Ovary (tissue), 9 donors: ENCODE results near the gene PDF. TPM values are rescaled to one million over a fixed set of nuclear protein-coding genes. Genes with fewer than 3 reads are reported as not detected.

Source experiments
- DNase-seq, 5 donors: peaks; one replicate each; pipeline ENCODE4 v3.0.0-alpha.2; 2019 to 2020
- H3K27ac ChIP-seq, 2 donors: fragments of 200-600 bp; one replicate each; pipeline versions ENCODE4 v1.5.1 to v1.8.0; 2019 to 2022
- H3K27me3 ChIP-seq: fragments of 200-600 bp; one replicate; pipeline ENCODE4 v1.8.0; 2022
- H3K36me3 ChIP-seq: fragments of 200-600 bp; sonication (generic); one replicate; pipeline ENCODE4 v1.5.1; 2019
- H3K4me1 ChIP-seq: one replicate; pipeline ENCODE4 v1.8.1; 2013; ENCODE audit warnings: mild to moderate bottlenecking, moderate library complexity; ENCODE audit not compliant: insufficient read depth
- H3K4me3 ChIP-seq: fragments of 200-600 bp; sonication (generic); one replicate; pipeline ENCODE4 v1.5.1; 2017
- H3K9me3 ChIP-seq, 2 donors: fragments of 200-600 bp in 1 of 2; sonication (generic) in 1 of 2; one replicate each; pipeline versions ENCODE4 v1.5.1 to v1.8.1; 2013 to 2019; ENCODE audit warnings: mild to moderate bottlenecking in 1 of 2, moderate library complexity in 1 of 2
- EP300 ChIP-seq: sonication (generic); formaldehyde crosslinking; IDR thresholded peaks from one replicate; pipeline ENCODE4 v1.6.1; 2017; ENCODE audit warnings: antibody characterized with exemption
- POLR2A ChIP-seq: fragments of 450-650 bp; IDR thresholded peaks from one replicate; pipeline ENCODE4 v1.6.1; 2017; ENCODE audit warnings: antibody characterized with exemption, mild to moderate bottlenecking, moderate library complexity
- WGBS, 3 donors: extraction: QIAGEN DNeasy Blood & Tissue Kit in 1 of 3; methylation state at CpG; one replicate each; pipeline versions ENCODE4 v1.1.5 to v1.1.7; 2013 to 2017; 5-methylcytosine and 5-hydroxymethylcytosine counted together
- intact Hi-C, 4 donors: fragments of 100-400 bp; cut with DNase I; formaldehyde crosslinking; loops; one replicate each; pipeline versions ENCODE4 v1.11.0 to v1.15.1; 2022 to 2023
- polyA plus RNA-seq, 2 donors: library from polyadenylated mRNA; stranded (reverse); fragments of 200-250 nt in 1 of 2; fragments of 350-450 nt in 1 of 2; fragmentation: Illumina TruSeq in 1 of 2; extraction: RNeasy Lipid Tissue Mini Kit (QIAGEN cat#74804) in 1 of 2; gene quantifications; one replicate each; pipeline ENCODE4 v1.2.3, GENCODE V29; 2013 to 2014
- total RNA-seq, 7 donors: library from RNA; depleted of rRNA in 2 of 7; stranded (reverse); fragments of >200 nt in 2 of 7; fragmentation: NEBNext Ultra II Directional in 3 of 7; extraction: Animal tissue kit (Norgen Biotek cat#: 25700) in 3 of 7; gene quantifications; one replicate each; pipeline versions ENCODE4 v1.1.0 to v1.2.4, GENCODE V29; 2016 to 2023
- TF ChIP-seq, protein P1 (sequence below), 3 donors: fragments of 450-650 bp in 2 of 3; fragments of 200-600 bp in 1 of 3; IDR thresholded peaks; one replicate each; pipeline versions ENCODE4 v1.5.1 to v1.8.0; 2016 to 2022; ENCODE audit warnings: antibody characterized with exemption in 3 of 3, mild to moderate bottlenecking in 1 of 3
- donor health status: DM: no; HTN: no; CAD: no; lungs with moderate emphysema.
- donor health status: DM: no; HTN: no; CAD: no.
- donor health status: Bipolar disorder and iron deficiency.
- donor health status: DM: yes; HTN: yes; CAD: no.
- donor health status: DM: no; HTN: no; CAD: no.
- donor health status: DM: yes; HTN: yes; CAD: no.

The PDF gene
- total and polyA plus RNA-seq, 9 donors, result 2.4 to 14.3 (median 10.4) TPM; not detected in 1

DNA sequence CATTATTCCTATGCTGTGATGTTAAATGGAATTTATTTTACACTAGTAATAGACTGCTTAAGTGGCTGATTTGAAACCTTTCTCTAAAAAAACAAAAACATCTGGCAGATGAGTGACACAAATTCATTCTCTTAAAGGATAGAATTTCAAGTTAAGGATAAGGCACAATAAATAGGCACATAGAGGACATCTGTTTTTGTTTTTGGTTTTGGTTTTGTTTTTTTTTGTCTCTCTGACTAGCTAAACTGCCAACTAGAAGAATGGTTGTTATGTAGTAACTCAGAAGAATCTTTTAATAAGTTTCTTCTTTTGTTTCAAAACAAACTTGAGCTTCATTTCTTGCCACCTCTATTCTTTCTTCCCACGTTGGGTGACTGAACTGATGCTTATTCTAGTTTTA, 24.4 kb downstream of the PDF start:
- Histone ChIP-seq H3K4me1 (no peaks in the 10 kb centered on the region), H3K4me3 (no peak overlapping the region), H3K9me3 (no peaks in the 10 kb centered on the region), H3K27me3 (no peaks in the 10 kb centered on the region), H3K36me3 (no peaks in the 10 kb centered on the region), H3K27ac (no peak overlapping the region)
- intact Hi-C loops, result no loop called here
- WGBS, 3 donors, result 33 to 70% (median 57%) methylated on average over 1 of the region's 1 CpG
- TF ChIP-seq EP300 (no peak), POLR2A (no peak)
- TF ChIP-seq, protein P1, sequence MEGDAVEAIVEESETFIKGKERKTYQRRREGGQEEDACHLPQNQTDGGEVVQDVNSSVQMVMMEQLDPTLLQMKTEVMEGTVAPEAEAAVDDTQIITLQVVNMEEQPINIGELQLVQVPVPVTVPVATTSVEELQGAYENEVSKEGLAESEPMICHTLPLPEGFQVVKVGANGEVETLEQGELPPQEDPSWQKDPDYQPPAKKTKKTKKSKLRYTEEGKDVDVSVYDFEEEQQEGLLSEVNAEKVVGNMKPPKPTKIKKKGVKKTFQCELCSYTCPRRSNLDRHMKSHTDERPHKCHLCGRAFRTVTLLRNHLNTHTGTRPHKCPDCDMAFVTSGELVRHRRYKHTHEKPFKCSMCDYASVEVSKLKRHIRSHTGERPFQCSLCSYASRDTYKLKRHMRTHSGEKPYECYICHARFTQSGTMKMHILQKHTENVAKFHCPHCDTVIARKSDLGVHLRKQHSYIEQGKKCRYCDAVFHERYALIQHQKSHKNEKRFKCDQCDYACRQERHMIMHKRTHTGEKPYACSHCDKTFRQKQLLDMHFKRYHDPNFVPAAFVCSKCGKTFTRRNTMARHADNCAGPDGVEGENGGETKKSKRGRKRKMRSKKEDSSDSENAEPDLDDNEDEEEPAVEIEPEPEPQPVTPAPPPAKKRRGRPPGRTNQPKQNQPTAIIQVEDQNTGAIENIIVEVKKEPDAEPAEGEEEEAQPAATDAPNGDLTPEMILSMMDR (IDR thresholded peaks at IDR 0.05), result no peak
- DNase-seq, result no peak

DNA sequence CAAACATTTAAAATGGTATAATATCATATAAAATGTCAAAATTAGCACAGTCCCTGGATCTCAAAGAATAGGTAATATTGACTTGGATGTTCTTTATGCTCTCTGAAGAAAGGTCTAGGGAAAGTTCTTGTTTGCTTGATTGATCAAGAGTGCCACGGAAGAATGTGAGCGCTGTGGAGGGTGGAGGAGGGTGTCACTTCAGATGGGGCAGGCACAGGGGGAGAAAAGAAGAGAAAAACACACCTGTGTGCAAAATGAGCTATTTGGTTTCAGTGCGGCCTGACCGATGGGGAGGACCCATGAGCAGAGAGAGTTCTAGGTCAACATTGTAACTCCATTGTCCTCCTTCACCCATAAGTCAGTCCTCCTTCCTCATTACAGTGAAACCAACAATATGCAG, 28.1 kb downstream of the PDF start:
- H3K9me3 ChIP-seq, result no peaks in the 10 kb centered on the region
- H3K4me1 ChIP-seq, result no peaks in the 10 kb centered on the region
- intact Hi-C loops, result no loop called here
- H3K27ac ChIP-seq, result no peak overlapping the region
- no peak for DNase-seq
- WGBS, 3 donors, result 93 to 95% (median 95%) methylated on average over 4 of the region's 4 CpGs
- H3K27me3 ChIP-seq, result no peaks in the 10 kb centered on the region
- TF ChIP-seq, protein P1 (IDR thresholded peaks at IDR 0.05), result no peak
- TF ChIP-seq EP300, result no peak
- TF ChIP-seq POLR2A, result no peak
- no peak overlapping the region for H3K4me3 ChIP-seq
- no peaks in the 10 kb centered on the region for H3K36me3 ChIP-seq

DNA sequence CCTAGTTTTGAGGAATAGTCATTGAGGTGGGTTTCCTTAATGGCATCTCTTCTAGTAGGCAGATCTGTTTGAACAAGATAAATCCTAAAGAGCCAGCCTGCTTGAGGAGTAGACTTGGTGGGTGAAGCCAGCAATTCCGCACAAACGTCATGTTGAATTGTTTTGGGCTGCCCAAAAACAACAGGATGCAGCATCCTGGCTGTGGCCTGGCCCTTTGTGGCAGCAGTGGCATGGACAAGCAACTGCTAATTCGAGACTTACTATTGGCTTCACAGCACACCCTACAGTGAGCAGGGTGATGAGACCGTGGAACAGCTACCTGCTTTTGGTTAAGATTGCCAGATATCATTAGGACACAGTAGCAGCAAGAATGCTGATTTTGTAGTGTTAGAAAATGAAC, 28.5 kb downstream of the PDF start:
- Histone ChIP-seq H3K27ac (no peak overlapping the region), H3K27me3 (no peaks in the 10 kb centered on the region), H3K9me3 (no peaks in the 10 kb centered on the region), H3K4me1 (no peaks in the 10 kb centered on the region), H3K36me3 (no peaks in the 10 kb centered on the region), H3K4me3 (no peak overlapping the region)
- no peak for TF ChIP-seq EP300
- TF ChIP-seq, protein P1 (IDR thresholded peaks at IDR 0.05), result no peak
- TF ChIP-seq POLR2A, result no peak
- intact Hi-C loops, result no loop called here
- DNase-seq, result no peak
- 83 to 95% (median 88%) methylated on average over 4 of the region's 4 CpGs for WGBS, 3 donors

DNA sequence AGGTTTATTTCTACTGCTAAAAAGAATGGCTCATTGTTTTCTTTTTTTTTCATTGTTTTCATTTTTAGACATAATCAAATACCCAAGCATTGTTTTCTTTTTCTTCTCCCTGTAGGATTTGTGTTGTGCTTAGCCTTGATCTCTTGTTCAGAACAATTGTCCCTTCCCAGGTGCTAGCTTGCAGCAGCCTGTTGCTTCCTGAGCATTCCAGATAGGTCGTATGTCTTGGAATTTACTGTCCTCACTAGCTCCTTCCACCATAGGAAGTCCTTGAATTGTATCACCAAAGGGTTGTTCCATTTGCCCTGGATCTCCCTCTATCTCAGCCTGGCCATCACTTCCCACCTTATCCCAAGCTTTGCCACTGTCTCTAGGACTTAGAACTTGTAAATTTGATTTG, 29.2 kb downstream of the PDF start:
- H3K27me3 ChIP-seq, result no peaks in the 10 kb centered on the region
- no peak for DNase-seq
- TF ChIP-seq, protein P1 (IDR thresholded peaks at IDR 0.05), result no peak
- TF ChIP-seq EP300 (no peak), POLR2A (no peak)
- H3K4me3 ChIP-seq, result no peak overlapping the region
- WGBS, 3 donors, result 26 to 37% (median 31%) methylated on average over 1 of the region's 1 CpG
- H3K4me1 ChIP-seq, result no peaks in the 10 kb centered on the region
- no peaks in the 10 kb centered on the region for H3K9me3 ChIP-seq
- no peaks in the 10 kb centered on the region for H3K36me3 ChIP-seq
- no peak overlapping the region for H3K27ac ChIP-seq
- intact Hi-C loops, result no loop called here
